ENCODE results near the gene GOLIM4.

DNA sequence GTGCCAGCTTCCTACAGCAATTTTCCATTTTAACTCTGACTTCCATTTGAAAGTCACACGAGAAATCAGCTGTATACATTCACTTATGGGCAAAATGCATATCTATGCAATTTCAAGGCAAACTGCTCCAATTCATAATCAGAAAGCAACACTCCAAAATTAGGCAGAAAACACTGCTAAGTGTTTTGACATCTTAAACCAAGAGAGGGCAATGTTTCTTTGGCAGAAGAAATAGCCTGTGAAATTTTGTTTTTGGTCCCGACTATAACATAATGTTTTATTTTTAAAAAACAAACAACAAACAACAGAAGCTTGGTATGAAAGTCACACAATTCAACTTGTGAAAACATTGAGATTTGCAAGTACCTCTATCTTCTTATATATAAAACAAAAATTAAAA, 42.6 kb downstream of the GOLIM4 start:
- TF ChIP-seq, protein P1, sequence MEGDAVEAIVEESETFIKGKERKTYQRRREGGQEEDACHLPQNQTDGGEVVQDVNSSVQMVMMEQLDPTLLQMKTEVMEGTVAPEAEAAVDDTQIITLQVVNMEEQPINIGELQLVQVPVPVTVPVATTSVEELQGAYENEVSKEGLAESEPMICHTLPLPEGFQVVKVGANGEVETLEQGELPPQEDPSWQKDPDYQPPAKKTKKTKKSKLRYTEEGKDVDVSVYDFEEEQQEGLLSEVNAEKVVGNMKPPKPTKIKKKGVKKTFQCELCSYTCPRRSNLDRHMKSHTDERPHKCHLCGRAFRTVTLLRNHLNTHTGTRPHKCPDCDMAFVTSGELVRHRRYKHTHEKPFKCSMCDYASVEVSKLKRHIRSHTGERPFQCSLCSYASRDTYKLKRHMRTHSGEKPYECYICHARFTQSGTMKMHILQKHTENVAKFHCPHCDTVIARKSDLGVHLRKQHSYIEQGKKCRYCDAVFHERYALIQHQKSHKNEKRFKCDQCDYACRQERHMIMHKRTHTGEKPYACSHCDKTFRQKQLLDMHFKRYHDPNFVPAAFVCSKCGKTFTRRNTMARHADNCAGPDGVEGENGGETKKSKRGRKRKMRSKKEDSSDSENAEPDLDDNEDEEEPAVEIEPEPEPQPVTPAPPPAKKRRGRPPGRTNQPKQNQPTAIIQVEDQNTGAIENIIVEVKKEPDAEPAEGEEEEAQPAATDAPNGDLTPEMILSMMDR (IDR thresholded peaks at IDR 0.05), result no peak
- TF ChIP-seq POLR2A (IDR thresholded peaks at IDR 0.05) (no peak), EP300 (IDR thresholded peaks at IDR 0.05) (no peak)
